RWPE2 (cell line): ENCODE measurements around the gene ABCG2.

Experiments
- ATAC-seq: fragments of 200-7000 bp; cut with Tn5 transposase; 3 replicates; pipeline ENCODE4 v1.9.1; 2021; ENCODE audit warnings: low read depth
- DNase-seq: peaks from one replicate; pipeline ENCODE4 v3.0.0-alpha.2; 2020; ENCODE audit warnings: low spot score
- H3K27ac ChIP-seq: fragments of 450-650 bp; 2 replicates; pipeline ENCODE4 v1.5.1; 2017; ENCODE audit warnings: mild to moderate bottlenecking; ENCODE audit not compliant: poor library complexity, severe bottlenecking
- H3K27me3 ChIP-seq: fragments of 250-450 bp; sonication (Bioruptor Pico); 2 replicates; pipeline ENCODE4 v1.5.1; 2021; ENCODE audit warnings: mild to moderate bottlenecking, moderate library complexity; ENCODE audit not compliant: insufficient read depth, poor library complexity, severe bottlenecking
- H3K36me3 ChIP-seq: fragments of 250-450 bp; sonication (Bioruptor Pico); 2 replicates; pipeline ENCODE4 v1.5.1; 2020; ENCODE audit warnings: low read depth, mild to moderate bottlenecking, moderate library complexity
- H3K4me1 ChIP-seq: fragments of 250-450 bp; sonication (Bioruptor Pico); 2 replicates; pipeline ENCODE4 v1.5.1; 2021; ENCODE audit warnings: mild to moderate bottlenecking, moderate library complexity; ENCODE audit not compliant: insufficient read depth, poor library complexity, severe bottlenecking
- H3K4me3 ChIP-seq: fragments of 250-450 bp; sonication (Bioruptor Pico); 2 replicates; pipeline ENCODE4 v1.5.1; 2021; ENCODE audit warnings: mild to moderate bottlenecking, moderate library complexity; ENCODE audit not compliant: severe bottlenecking
- H3K9me3 ChIP-seq: fragments of 250-450 bp; sonication (Bioruptor Pico); 2 replicates; pipeline ENCODE4 v1.5.1; 2021; ENCODE audit warnings: mild to moderate bottlenecking, moderate library complexity; ENCODE audit not compliant: severe bottlenecking
- TF ChIP-seq, protein P1 (sequence below): fragments of 450-650 bp; IDR thresholded peaks from one replicate; pipeline ENCODE4 v1.5.1; 2017; ENCODE audit warnings: mild to moderate bottlenecking, moderate library complexity; ENCODE audit not compliant: poor library complexity, severe bottlenecking

Gene ABCG2

GRCh38 chr4:88136249-88136648 lies 22.2 kb downstream of the ABCG2 start:
- H3K4me1 ChIP-seq: peaks cover 21% of the 10 kb centered on the region
- H3K27ac ChIP-seq: no peak overlapping the region
- no peak overlapping the region for H3K4me3 ChIP-seq
- no peaks in the 10 kb centered on the region for H3K36me3 ChIP-seq
- TF ChIP-seq, protein P1, sequence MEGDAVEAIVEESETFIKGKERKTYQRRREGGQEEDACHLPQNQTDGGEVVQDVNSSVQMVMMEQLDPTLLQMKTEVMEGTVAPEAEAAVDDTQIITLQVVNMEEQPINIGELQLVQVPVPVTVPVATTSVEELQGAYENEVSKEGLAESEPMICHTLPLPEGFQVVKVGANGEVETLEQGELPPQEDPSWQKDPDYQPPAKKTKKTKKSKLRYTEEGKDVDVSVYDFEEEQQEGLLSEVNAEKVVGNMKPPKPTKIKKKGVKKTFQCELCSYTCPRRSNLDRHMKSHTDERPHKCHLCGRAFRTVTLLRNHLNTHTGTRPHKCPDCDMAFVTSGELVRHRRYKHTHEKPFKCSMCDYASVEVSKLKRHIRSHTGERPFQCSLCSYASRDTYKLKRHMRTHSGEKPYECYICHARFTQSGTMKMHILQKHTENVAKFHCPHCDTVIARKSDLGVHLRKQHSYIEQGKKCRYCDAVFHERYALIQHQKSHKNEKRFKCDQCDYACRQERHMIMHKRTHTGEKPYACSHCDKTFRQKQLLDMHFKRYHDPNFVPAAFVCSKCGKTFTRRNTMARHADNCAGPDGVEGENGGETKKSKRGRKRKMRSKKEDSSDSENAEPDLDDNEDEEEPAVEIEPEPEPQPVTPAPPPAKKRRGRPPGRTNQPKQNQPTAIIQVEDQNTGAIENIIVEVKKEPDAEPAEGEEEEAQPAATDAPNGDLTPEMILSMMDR: no peak
- H3K9me3 ChIP-seq: no peaks in the 10 kb centered on the region
- DNase-seq: no peak
- no peak for ATAC-seq
- H3K27me3 ChIP-seq: no peaks in the 10 kb centered on the region

GRCh38 chr4:88135356-88135663 lies 23.1 kb downstream of the ABCG2 start:
- H3K27ac ChIP-seq: no peak overlapping the region
- no peak for DNase-seq
- TF ChIP-seq, protein P1: no peak
- no peak for ATAC-seq
- peaks cover 21% of the 10 kb centered on the region for H3K4me1 ChIP-seq
- no peaks in the 10 kb centered on the region for H3K36me3 ChIP-seq
- H3K4me3 ChIP-seq: no peak overlapping the region
- H3K9me3 ChIP-seq: no peaks in the 10 kb centered on the region
- H3K27me3 ChIP-seq: no peaks in the 10 kb centered on the region

GRCh38 chr4:88134536-88135355 lies 23.7 kb downstream of the ABCG2 start:
- ATAC-seq (no peak), DNase-seq (no peak)
- TF ChIP-seq, protein P1: no peak
- Histone ChIP-seq H3K27ac (no peak overlapping the region), H3K4me3 (no peak overlapping the region), H3K36me3 (no peaks in the 10 kb centered on the region), H3K9me3 (no peaks in the 10 kb centered on the region), H3K27me3 (no peaks in the 10 kb centered on the region), H3K4me1 (peaks cover 21% of the 10 kb centered on the region)

DNA sequence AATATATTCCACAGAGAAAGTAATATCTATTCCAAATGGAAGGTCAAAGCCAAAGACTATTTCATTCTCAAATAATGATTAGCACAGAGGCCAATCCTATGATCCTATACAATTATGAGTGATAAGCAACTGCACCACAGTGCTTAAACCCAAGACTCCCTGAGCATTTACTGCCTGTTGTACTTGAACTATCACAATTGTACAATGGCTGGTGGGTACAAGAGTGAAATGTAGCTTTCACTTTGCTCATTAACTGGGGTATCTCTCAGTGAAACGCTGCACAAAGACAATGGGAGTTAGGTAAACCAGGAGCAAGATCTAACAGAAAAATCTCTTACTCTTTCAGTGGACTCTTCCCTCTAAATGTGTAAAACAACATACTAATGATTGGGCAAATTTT lies 24.3 kb downstream of the ABCG2 start:
- DNase-seq: no peak
- Histone ChIP-seq H3K4me1 (peaks cover 21% of the 10 kb centered on the region), H3K4me3 (no peak overlapping the region), H3K27ac (no peak overlapping the region), H3K36me3 (no peaks in the 10 kb centered on the region), H3K9me3 (no peaks in the 10 kb centered on the region), H3K27me3 (no peaks in the 10 kb centered on the region)
- TF ChIP-seq, protein P1: no peak
- ATAC-seq: no peak
